ENCODE measurements around the gene ENPP7.

DNA sequence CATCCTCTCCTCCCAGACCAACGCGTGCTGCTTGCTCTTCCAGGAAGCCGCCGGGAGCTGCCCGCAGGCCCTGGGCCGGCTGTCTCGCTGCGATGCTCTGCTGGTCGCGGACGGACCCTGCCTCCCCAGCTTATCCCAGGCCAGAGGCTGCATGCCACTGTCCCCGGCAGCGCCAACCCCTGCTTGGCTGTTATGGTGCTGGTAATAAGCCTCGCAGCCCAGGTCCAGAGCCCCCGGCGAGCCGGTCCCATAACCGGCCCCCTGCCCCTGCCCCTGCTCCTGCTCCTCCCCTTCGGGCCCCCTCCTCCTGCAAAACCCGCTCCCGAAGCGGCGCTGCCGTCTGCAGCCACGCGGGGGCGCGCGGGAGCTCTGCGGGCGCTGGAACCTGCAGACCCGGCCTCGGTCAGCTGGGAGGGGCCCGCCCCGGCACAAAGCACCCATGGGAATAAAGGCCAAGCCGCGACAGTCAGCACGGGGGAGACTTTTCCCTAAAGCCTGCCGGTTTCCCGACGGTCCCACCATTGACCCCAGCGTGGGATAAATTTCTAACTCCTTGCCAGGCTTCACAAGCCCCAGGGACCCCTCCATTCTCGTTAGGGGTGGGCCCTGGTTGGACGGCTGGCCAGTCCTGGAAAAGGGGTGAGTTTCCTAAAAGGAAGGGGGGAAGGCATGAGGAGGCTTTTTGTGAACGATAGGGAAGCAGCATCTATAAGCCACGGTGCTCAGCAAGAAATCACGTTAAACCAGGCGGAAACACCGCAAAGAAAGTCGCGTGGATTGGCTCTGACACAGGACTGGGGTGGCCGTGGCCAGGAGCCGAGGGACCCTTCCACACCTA is 11.2 kb downstream of the ENPP7 start:
- TF ChIP-seq, protein P1, sequence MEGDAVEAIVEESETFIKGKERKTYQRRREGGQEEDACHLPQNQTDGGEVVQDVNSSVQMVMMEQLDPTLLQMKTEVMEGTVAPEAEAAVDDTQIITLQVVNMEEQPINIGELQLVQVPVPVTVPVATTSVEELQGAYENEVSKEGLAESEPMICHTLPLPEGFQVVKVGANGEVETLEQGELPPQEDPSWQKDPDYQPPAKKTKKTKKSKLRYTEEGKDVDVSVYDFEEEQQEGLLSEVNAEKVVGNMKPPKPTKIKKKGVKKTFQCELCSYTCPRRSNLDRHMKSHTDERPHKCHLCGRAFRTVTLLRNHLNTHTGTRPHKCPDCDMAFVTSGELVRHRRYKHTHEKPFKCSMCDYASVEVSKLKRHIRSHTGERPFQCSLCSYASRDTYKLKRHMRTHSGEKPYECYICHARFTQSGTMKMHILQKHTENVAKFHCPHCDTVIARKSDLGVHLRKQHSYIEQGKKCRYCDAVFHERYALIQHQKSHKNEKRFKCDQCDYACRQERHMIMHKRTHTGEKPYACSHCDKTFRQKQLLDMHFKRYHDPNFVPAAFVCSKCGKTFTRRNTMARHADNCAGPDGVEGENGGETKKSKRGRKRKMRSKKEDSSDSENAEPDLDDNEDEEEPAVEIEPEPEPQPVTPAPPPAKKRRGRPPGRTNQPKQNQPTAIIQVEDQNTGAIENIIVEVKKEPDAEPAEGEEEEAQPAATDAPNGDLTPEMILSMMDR (IDR thresholded peaks at IDR 0.05; ENCODE audit: insufficient read depth, low read length, poor library complexity, severe bottlenecking), result peak; percentile 98
- no peak for TF ChIP-seq EZH2phosphoT487 (conservative IDR thresholded peaks at IDR 0.05; ENCODE audit: low read length)
